Astrocyte (in vitro differentiated cells and primary cell): ENCODE data around the gene PTGES3.

Source experiments
- EZH2 ChIP-seq: IDR thresholded peaks from 2 replicates; pipeline ENCODE4 v1.6.1; 2012; ENCODE audit warnings: mild to moderate bottlenecking, low read length, inconsistent platforms; ENCODE audit not compliant: insufficient read depth
- TF ChIP-seq, protein P1 (sequence below): IDR thresholded peaks from 2 replicates; pipeline ENCODE4 v1.5.1; 2011; ENCODE audit warnings: low read depth, mild to moderate bottlenecking, inconsistent platforms, low read length, moderate library complexity; ENCODE audit not compliant: insufficient read depth

- TF ChIP-seq, protein P1, sequence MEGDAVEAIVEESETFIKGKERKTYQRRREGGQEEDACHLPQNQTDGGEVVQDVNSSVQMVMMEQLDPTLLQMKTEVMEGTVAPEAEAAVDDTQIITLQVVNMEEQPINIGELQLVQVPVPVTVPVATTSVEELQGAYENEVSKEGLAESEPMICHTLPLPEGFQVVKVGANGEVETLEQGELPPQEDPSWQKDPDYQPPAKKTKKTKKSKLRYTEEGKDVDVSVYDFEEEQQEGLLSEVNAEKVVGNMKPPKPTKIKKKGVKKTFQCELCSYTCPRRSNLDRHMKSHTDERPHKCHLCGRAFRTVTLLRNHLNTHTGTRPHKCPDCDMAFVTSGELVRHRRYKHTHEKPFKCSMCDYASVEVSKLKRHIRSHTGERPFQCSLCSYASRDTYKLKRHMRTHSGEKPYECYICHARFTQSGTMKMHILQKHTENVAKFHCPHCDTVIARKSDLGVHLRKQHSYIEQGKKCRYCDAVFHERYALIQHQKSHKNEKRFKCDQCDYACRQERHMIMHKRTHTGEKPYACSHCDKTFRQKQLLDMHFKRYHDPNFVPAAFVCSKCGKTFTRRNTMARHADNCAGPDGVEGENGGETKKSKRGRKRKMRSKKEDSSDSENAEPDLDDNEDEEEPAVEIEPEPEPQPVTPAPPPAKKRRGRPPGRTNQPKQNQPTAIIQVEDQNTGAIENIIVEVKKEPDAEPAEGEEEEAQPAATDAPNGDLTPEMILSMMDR = no peak
- no peak for TF ChIP-seq EZH2
Observed at GRCh38 chr12:56725723-56726102, 37.6 kb upstream of the PTGES3 start.
